ENCODE data around the gene FGD5. TPM values are rescaled to one million over a fixed set of nuclear protein-coding genes. Genes with fewer than 3 reads are reported as not detected.

The FGD5 gene
- total and polyA plus RNA-seq, 7 experiments from 2014 or later, result 0.37 TPM; not detected in 6

DNA sequence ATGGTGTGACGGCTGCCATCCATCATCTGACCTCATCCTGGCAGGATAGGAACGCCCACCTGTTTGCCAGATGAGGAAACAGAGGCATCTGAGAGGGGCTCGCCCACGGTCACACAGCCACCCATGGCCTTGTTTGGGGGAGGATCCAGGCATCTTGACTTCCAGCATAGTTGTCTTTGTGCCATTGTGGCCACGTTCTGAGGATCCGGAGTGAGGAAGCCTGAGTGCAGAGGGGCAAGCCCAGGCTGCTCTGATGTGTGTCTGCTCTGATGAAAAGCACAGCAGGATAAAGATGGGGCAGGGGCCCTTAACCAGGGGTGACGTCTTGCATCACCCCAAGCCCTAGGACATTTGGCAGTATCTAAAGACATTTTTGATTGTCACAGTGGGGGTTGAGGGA is 58.7 kb downstream of the FGD5 start:
- Histone ChIP-seq H3K4me1 (ENCODE audit: control insufficient read depth in 2 of 2, insufficient read depth in 2 of 2, low read length in 2 of 2) (peaks cover 4 to 40% of the 10 kb centered on the region in 2 donors), H3K27me3 (ENCODE audit: control insufficient read depth in 2 of 2, insufficient read depth in 2 of 2, low read length in 2 of 2) (no peaks in the 10 kb centered on the region), H3K36me3 (ENCODE audit: control insufficient read depth in 2 of 3, insufficient read depth in 3 of 3, low read length in 3 of 3) (no peaks in the 10 kb centered on the region), H3K4me3 (ENCODE audit: low read length) (no peak overlapping the region), H3K9me3 (ENCODE audit: control insufficient read depth in 2 of 3, low read length in 3 of 3) (no peaks in the 10 kb centered on the region), H3K27ac (ENCODE audit: low read depth, low read length) (no peak overlapping the region)
- ChIA-PET CTCF (interaction anchor here (1.5 kb wide), 1 partner anchor 44 kb away, joined by 4 read pairs; no protein-coding TSS in a partner anchor), POLR2A (no interaction called here)
- peak overlapping the region in 5 of 9 donors; percentile 6 to 93 (median 12) for H3K27ac Mint-ChIP-seq
- H3K4me3 Mint-ChIP-seq, result peak overlapping the region in 1 of 10 donors; percentile 25
- no peak for DNase-seq
- H3K9me3 Mint-ChIP-seq, result no peaks in the 10 kb centered on the region
- intact Hi-C loops (cut with micrococcal nuclease), result no loop called here
- peaks cover 22 to 39% (median 32%) of the 10 kb centered on the region in 7 donors for H3K4me1 Mint-ChIP-seq
- no peak for ATAC-seq
- peaks cover 0 to 4% (median 0%) of the 10 kb centered on the region in 5 donors for H3K36me3 Mint-ChIP-seq
- no peaks in the 10 kb centered on the region for H3K27me3 Mint-ChIP-seq

- DNase-seq (peak in 7 of 9 donors; percentile 21 to 59 (median 41)), ATAC-seq (peak; percentile 65)
- ChIA-PET CTCF (no interaction called here), POLR2A (interaction anchor here (0.9 to 1.5 kb wide), 2 partner anchors 10 to 34 kb away, joined by 4 to 6 read pairs; no protein-coding TSS in a partner anchor)
- no peaks in the 10 kb centered on the region for H3K9me3 Mint-ChIP-seq
- no peak overlapping the region for H3K27ac ChIP-seq (ENCODE audit: low read depth, low read length)
- H3K4me3 ChIP-seq (ENCODE audit: low read length), result no peak overlapping the region
- H3K9me3 ChIP-seq (ENCODE audit: control insufficient read depth in 2 of 3, low read length in 3 of 3), result no peaks in the 10 kb centered on the region
- H3K4me3 Mint-ChIP-seq, result peak overlapping the region in 9 of 10 donors; percentile 26 to 62 (median 43)
- H3K36me3 Mint-ChIP-seq, result peaks cover 0 to 8% (median 0%) of the 10 kb centered on the region in 5 donors
- H3K27me3 ChIP-seq (ENCODE audit: control insufficient read depth in 2 of 2, insufficient read depth in 2 of 2, low read length in 2 of 2), result no peaks in the 10 kb centered on the region
- intact Hi-C loops (cut with micrococcal nuclease), result loop anchor here in 1 of 2 donors (1.0 to 2.0 kb wide), 2 partner anchors 36 to 41 kb away; no protein-coding TSS in a partner anchor
- peaks cover 34 to 56% (median 48%) of the 10 kb centered on the region in 7 donors for H3K4me1 Mint-ChIP-seq
- H3K27ac Mint-ChIP-seq, result peak overlapping the region; percentile 14 to 93 (median 75)
- peaks cover 4 to 59% of the 10 kb centered on the region in 2 donors for H3K4me1 ChIP-seq (ENCODE audit: control insufficient read depth in 2 of 2, insufficient read depth in 2 of 2, low read length in 2 of 2)
- no peaks in the 10 kb centered on the region for H3K36me3 ChIP-seq (ENCODE audit: control insufficient read depth in 2 of 3, insufficient read depth in 3 of 3, low read length in 3 of 3)
- peaks cover 0 to 3% (median 0%) of the 10 kb centered on the region in 5 donors for H3K27me3 Mint-ChIP-seq
Measured at GRCh38 chr3:14879211-14879874, 60.6 kb downstream of the FGD5 start.

DNA sequence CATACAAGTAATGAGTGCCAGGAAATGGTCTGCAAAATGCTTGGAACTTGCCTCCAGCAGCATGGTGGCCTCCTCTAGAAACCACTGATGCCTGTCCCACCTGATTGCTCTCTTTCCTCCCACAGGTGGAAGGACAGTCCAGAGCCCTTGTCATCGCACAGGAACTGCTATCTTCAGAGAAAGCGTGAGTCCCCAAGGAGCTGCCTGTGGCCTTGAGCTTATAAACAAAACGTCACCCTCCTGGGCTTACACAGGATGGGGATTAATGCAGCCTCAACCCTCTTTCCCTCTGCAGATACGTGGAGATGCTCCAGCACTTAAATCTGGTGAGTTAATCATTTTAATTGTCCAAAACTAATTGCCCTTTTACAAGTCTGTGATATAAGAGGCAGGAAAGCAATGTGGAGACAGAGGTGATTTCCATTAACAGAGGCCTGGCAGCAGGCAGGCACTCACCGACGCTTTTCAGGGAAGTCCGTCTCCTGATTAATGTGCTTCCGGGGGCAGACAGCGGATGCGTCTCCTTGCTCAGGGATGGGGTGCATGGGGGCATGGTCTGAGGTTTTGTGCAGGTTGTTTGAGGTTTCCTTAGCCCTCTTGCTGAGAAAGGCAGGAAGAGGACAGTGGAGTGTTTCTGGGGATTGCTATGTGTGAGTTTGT is 61.8 kb downstream of the FGD5 start:
- intact Hi-C loops (cut with micrococcal nuclease), result loop anchor here in 1 of 2 donors (5.0 kb wide), 1 partner anchor 33 kb away; no protein-coding TSS in a partner anchor
- peaks cover 0 to 10% (median 0%) of the 10 kb centered on the region in 5 donors for H3K36me3 Mint-ChIP-seq
- no peaks in the 10 kb centered on the region for H3K9me3 Mint-ChIP-seq
- DNase-seq (no peak), ATAC-seq (no peak)
- H3K4me3 Mint-ChIP-seq, result peak overlapping the region in 9 of 10 donors; percentile 2 to 66 (median 55)
- ChIA-PET CTCF (interaction anchor here (1.1 to 2.6 kb wide), 3 partner anchors 16 to 89 kb away, joined by 3 to 5 read pairs (median 5); no protein-coding TSS in a partner anchor), POLR2A (interaction anchor here (0.5 to 1.5 kb wide), 3 partner anchors 9 to 986 kb away, joined by 3 to 4 read pairs (median 3); no protein-coding TSS in a partner anchor)
- peaks cover 0 to 7% (median 0%) of the 10 kb centered on the region in 5 donors for H3K27me3 Mint-ChIP-seq
- H3K4me1 ChIP-seq (ENCODE audit: control insufficient read depth in 2 of 2, insufficient read depth in 2 of 2, low read length in 2 of 2), result peaks cover 9 to 70% of the 10 kb centered on the region in 2 donors
- H3K4me3 ChIP-seq (ENCODE audit: low read length), result no peak overlapping the region
- no peaks in the 10 kb centered on the region for H3K9me3 ChIP-seq (ENCODE audit: control insufficient read depth in 2 of 3, low read length in 3 of 3)
- no peak overlapping the region for H3K27ac ChIP-seq (ENCODE audit: low read depth, low read length)
- no peaks in the 10 kb centered on the region for H3K36me3 ChIP-seq (ENCODE audit: control insufficient read depth in 2 of 3, insufficient read depth in 3 of 3, low read length in 3 of 3)
- no peaks in the 10 kb centered on the region for H3K27me3 ChIP-seq (ENCODE audit: control insufficient read depth in 2 of 2, insufficient read depth in 2 of 2, low read length in 2 of 2)
- H3K27ac Mint-ChIP-seq, result peak overlapping the region; percentile 1 to 90 (median 74)
- peaks cover 40 to 68% (median 60%) of the 10 kb centered on the region in 7 donors for H3K4me1 Mint-ChIP-seq

GRCh38 chr3:14883226-14883625 is 64.5 kb downstream of the FGD5 start:
- Histone ChIP-seq H3K9me3 (ENCODE audit: control insufficient read depth in 2 of 3, low read length in 3 of 3) (no peaks in the 10 kb centered on the region), H3K4me1 (ENCODE audit: control insufficient read depth in 2 of 2, insufficient read depth in 2 of 2, low read length in 2 of 2) (peaks cover 9 to 74% of the 10 kb centered on the region in 2 donors), H3K36me3 (ENCODE audit: control insufficient read depth in 2 of 3, insufficient read depth in 3 of 3, low read length in 3 of 3) (no peaks in the 10 kb centered on the region), H3K4me3 (ENCODE audit: low read length) (no peak overlapping the region), H3K27ac (ENCODE audit: low read depth, low read length) (no peak overlapping the region), H3K27me3 (ENCODE audit: control insufficient read depth in 2 of 2, insufficient read depth in 2 of 2, low read length in 2 of 2) (no peaks in the 10 kb centered on the region)
- ATAC-seq, result no peak
- Mint-ChIP-seq H3K36me3 (peaks cover 0 to 10% (median 0%) of the 10 kb centered on the region in 5 donors), H3K27me3 (peaks cover 0 to 9% (median 0%) of the 10 kb centered on the region in 5 donors), H3K4me3 (peak overlapping the region in 6 of 10 donors; percentile 0 to 67 (median 12)), H3K4me1 (peaks cover 44 to 78% (median 70%) of the 10 kb centered on the region in 7 donors), H3K9me3 (no peaks in the 10 kb centered on the region), H3K27ac (peak overlapping the region in 7 of 9 donors; percentile 5 to 90 (median 26))
- CTCF ChIA-PET, result interaction anchor here (0.6 to 1.6 kb wide), 5 partner anchors 13 to 992 kb away, joined by 3 to 10 read pairs (median 6); no protein-coding TSS in a partner anchor
- POLR2A ChIA-PET, result interaction anchor here (1.2 to 1.6 kb wide), 3 partner anchors 16 to 232 kb away, joined by 3 to 5 read pairs (median 4); partner anchors contain the start of gene CCDC174
- no peak for DNase-seq
- intact Hi-C loops (cut with micrococcal nuclease), result loop anchor here (2.0 to 5.0 kb wide), 2 partner anchors 16 to 36 kb away; no protein-coding TSS in a partner anchor

DNA sequence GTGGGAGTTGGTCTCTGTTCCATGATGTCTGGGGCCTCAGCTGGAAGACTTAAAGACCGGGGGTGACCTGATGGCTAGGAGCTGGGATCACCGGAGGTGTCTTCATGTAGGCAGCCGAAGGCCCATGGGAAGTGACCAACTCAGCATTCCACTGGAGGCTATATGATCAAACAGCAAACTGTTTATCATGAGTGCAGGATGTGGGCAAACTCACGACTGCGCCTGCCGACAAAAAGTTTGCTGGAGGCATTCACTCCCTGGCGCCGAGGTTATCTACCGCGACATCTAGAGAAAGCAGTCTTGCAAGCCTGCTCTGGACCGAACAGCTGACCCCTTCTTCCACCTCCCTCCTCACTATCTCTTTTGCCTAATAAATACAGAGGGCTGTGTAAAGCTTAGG is 65.9 kb downstream of the FGD5 start:
- ChIA-PET CTCF (interaction anchor here (1.9 kb wide), 1 partner anchor 9 kb away, joined by 7 read pairs; no protein-coding TSS in a partner anchor), POLR2A (interaction anchor here (0.6 to 0.9 kb wide), 2 partner anchors 10 to 12 kb away, joined by 3 read pairs; no protein-coding TSS in a partner anchor)
- peaks cover 0 to 13% (median 0%) of the 10 kb centered on the region in 5 donors for H3K27me3 Mint-ChIP-seq
- peak overlapping the region; percentile 54 to 95 (median 84) for H3K27ac Mint-ChIP-seq
- ATAC-seq (no peak), DNase-seq (peak in 8 of 9 donors; percentile 18 to 50 (median 24))
- intact Hi-C loops (cut with micrococcal nuclease), result loop anchor here in 1 of 2 donors (5.0 kb wide), 1 partner anchor 37 kb away; no protein-coding TSS in a partner anchor
- H3K36me3 Mint-ChIP-seq, result peaks cover 0 to 7% (median 0%) of the 10 kb centered on the region in 5 donors
- Histone ChIP-seq H3K36me3 (ENCODE audit: control insufficient read depth in 2 of 3, insufficient read depth in 3 of 3, low read length in 3 of 3) (no peaks in the 10 kb centered on the region), H3K9me3 (ENCODE audit: control insufficient read depth in 2 of 3, low read length in 3 of 3) (no peaks in the 10 kb centered on the region), H3K4me3 (ENCODE audit: low read length) (no peak overlapping the region), H3K4me1 (ENCODE audit: control insufficient read depth in 2 of 2, insufficient read depth in 2 of 2, low read length in 2 of 2) (peaks cover 5 to 61% of the 10 kb centered on the region in 2 donors), H3K27me3 (ENCODE audit: control insufficient read depth in 2 of 2, insufficient read depth in 2 of 2, low read length in 2 of 2) (no peaks in the 10 kb centered on the region), H3K27ac (ENCODE audit: low read depth, low read length) (peak overlapping the region; percentile 19)
- H3K4me1 Mint-ChIP-seq, result peaks cover 35 to 68% (median 60%) of the 10 kb centered on the region in 7 donors
- H3K4me3 Mint-ChIP-seq, result peak overlapping the region; percentile 62 to 77 (median 70)
- no peaks in the 10 kb centered on the region for H3K9me3 Mint-ChIP-seq

- peaks cover 0 to 6% (median 0%) of the 10 kb centered on the region in 5 donors for H3K36me3 Mint-ChIP-seq
- peaks cover 0 to 16% (median 0%) of the 10 kb centered on the region in 5 donors for H3K27me3 Mint-ChIP-seq
- H3K27ac Mint-ChIP-seq, result peak overlapping the region; percentile 51 to 95 (median 83)
- no peaks in the 10 kb centered on the region for H3K36me3 ChIP-seq (ENCODE audit: control insufficient read depth in 2 of 3, insufficient read depth in 3 of 3, low read length in 3 of 3)
- H3K4me3 Mint-ChIP-seq, result peak overlapping the region; percentile 62 to 77 (median 70)
- ChIA-PET CTCF (interaction anchor here (1.9 kb wide), 1 partner anchor 9 kb away, joined by 7 read pairs; no protein-coding TSS in a partner anchor), POLR2A (interaction anchor here (0.5 to 1.4 kb wide), 4 partner anchors 12 to 59 kb away, joined by 3 to 6 read pairs (median 4); no protein-coding TSS in a partner anchor)
- H3K9me3 ChIP-seq (ENCODE audit: control insufficient read depth in 2 of 3, low read length in 3 of 3), result no peaks in the 10 kb centered on the region
- H3K27ac ChIP-seq (ENCODE audit: low read depth, low read length), result peak overlapping the region; percentile 19
- peaks cover 5 to 56% of the 10 kb centered on the region in 2 donors for H3K4me1 ChIP-seq (ENCODE audit: control insufficient read depth in 2 of 2, insufficient read depth in 2 of 2, low read length in 2 of 2)
- no peaks in the 10 kb centered on the region for H3K27me3 ChIP-seq (ENCODE audit: control insufficient read depth in 2 of 2, insufficient read depth in 2 of 2, low read length in 2 of 2)
- intact Hi-C loops (cut with micrococcal nuclease), result no loop called here
- peak in 5 of 9 donors; percentile 15 to 40 (median 24) for DNase-seq
- no peak overlapping the region for H3K4me3 ChIP-seq (ENCODE audit: low read length)
- H3K4me1 Mint-ChIP-seq, result peaks cover 39 to 66% (median 59%) of the 10 kb centered on the region in 7 donors
- no peaks in the 10 kb centered on the region for H3K9me3 Mint-ChIP-seq
- no peak for ATAC-seq
Measured at GRCh38 chr3:14885307-14885706, 66.5 kb downstream of the FGD5 start.
